Stomach (tissue), 4 donors: Measurements from ENCODE around the gene MTO1.

Experiments used
- POLR2A ChIP-seq, 4 donors: fragments of 450-650 bp; IDR thresholded peaks; one replicate each; pipeline ENCODE4 v1.6.1; 2016; ENCODE audit warnings: antibody characterized with exemption in 4 of 4, control low read depth in 2 of 4, mild to moderate bottlenecking in 1 of 4, moderate library complexity in 1 of 4
- TF ChIP-seq, protein P1 (sequence below), 7 experiments: fragments of 450-650 bp in 4 of 7; fragments of 200-600 bp in 3 of 7; sonication (generic) in 3 of 7; IDR thresholded peaks; one replicate each; pipeline ENCODE4 v1.5.1; 2016 to 2019; ENCODE audit warnings: antibody characterized with exemption in 7 of 7, control low read depth in 2 of 7, mild to moderate bottlenecking in 1 of 7

DNA sequence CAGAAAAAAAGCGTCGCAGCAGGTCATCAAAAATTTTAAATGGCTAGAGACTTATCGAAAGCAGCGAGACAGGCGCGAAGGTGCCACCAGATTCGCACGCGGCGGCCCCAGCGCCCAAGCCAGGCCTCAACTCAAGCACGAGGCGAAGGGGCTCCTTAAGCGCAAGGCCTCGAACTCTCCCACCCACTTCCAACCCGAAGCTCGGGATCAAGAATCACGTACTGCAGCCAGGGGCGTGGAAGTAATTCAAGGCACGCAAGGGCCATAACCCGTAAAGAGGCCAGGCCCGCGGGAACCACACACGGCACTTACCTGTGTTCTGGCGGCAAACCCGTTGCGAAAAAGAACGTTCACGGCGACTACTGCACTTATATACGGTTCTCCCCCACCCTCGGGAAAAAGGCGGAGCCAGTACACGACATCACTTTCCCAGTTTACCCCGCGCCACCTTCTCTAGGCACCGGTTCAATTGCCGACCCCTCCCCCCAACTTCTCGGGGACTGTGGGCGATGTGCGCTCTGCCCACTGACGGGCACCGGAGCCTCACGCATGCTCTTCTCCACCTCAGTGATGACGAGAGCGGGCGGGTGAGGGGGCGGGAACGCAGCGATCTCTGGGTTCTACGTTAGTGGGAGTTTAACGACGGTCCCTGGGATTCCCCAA lies 59.3 kb downstream of the MTO1 start, which contains the start of gene EEF1A1:
- TF ChIP-seq, protein P1, sequence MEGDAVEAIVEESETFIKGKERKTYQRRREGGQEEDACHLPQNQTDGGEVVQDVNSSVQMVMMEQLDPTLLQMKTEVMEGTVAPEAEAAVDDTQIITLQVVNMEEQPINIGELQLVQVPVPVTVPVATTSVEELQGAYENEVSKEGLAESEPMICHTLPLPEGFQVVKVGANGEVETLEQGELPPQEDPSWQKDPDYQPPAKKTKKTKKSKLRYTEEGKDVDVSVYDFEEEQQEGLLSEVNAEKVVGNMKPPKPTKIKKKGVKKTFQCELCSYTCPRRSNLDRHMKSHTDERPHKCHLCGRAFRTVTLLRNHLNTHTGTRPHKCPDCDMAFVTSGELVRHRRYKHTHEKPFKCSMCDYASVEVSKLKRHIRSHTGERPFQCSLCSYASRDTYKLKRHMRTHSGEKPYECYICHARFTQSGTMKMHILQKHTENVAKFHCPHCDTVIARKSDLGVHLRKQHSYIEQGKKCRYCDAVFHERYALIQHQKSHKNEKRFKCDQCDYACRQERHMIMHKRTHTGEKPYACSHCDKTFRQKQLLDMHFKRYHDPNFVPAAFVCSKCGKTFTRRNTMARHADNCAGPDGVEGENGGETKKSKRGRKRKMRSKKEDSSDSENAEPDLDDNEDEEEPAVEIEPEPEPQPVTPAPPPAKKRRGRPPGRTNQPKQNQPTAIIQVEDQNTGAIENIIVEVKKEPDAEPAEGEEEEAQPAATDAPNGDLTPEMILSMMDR (IDR thresholded peaks at IDR 0.05), result no peak
- peak in 2 of 4 donors; percentile 99 for TF ChIP-seq POLR2A (IDR thresholded peaks at IDR 0.05)
